CD4-positive, alpha-beta T cell treated with Interleukin-21 for 1 hour (primary cell): ENCODE results near the gene ARMC2.
A peak's percentile ranks its signal among the peaks of the same experiment; 100 is the strongest.
"Not testable (repeated sequence)": the region's sequence is repeated elsewhere in the genome, so short reads cannot be mapped to it uniquely, and the experiment has no call there.

Source experiments
- DNase-seq: peaks from one replicate; pipeline ENCODE4 v3.0.0-alpha.2; 2020

Gene ARMC2

GRCh38 chr6:108872575-108872974 is 24.4 kb downstream of the ARMC2 start:
- DNase-seq, result no peak

- DNase-seq, result no peak
These were observed 25.0 kb downstream of the ARMC2 start for GRCh38 chr6:108873251-108873650.

- DNase-seq, result no peak
These were observed 25.7 kb downstream of the ARMC2 start for GRCh38 chr6:108873971-108874370.

DNA sequence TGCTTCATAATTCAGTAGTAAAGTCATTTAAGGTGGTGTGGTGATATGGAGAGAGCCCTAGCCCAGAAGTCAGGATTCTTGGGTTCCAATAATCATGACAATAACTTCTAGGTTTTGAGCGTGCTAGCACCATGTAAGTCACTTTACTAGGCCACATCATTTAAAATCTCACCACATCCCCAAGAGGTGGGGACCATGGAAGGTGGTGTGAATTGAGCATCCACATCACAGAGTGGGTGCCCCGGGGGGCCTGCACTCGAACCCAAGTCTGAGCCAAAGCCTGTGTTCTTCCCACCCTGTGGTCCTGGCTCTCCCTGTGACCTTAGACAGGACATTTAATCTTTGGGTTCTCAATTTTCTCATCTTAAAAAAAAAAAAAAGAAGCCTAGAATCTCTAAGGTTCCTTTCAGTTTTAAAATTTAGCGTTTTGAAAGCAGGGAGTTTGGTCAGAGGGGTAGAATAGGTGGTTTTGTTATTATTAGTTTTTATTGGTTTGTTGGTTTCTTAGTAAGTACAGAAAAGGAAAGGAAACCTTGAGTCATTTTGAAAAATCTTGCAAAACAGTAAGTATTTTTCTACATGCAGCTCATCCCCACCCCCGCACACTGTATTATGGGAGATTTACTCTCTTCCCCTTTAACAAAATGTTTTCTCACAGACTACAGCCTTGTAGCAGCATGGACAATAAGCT is 26.4 kb downstream of the ARMC2 start:
- peak; percentile 45 for DNase-seq

DNA sequence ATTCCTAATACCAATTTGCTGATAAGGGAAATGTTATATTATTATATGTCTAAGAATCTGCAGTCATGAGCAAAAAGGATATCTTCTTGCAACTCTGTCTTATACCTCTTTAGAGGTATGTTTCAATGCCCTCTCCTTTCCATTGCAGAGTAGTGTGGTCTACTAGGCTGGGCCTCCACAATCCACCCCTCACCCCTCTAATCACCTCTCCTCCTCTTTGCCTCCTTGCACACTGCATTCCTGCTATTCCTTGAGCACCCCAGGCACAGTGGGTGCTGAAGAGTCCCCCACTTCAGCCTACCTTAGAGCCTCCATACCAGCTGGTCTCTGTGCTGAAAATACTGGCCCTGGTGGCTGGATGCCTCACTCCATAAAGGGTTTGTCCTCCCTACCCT is 26.9 kb downstream of the ARMC2 start:
- no peak for DNase-seq

DNA sequence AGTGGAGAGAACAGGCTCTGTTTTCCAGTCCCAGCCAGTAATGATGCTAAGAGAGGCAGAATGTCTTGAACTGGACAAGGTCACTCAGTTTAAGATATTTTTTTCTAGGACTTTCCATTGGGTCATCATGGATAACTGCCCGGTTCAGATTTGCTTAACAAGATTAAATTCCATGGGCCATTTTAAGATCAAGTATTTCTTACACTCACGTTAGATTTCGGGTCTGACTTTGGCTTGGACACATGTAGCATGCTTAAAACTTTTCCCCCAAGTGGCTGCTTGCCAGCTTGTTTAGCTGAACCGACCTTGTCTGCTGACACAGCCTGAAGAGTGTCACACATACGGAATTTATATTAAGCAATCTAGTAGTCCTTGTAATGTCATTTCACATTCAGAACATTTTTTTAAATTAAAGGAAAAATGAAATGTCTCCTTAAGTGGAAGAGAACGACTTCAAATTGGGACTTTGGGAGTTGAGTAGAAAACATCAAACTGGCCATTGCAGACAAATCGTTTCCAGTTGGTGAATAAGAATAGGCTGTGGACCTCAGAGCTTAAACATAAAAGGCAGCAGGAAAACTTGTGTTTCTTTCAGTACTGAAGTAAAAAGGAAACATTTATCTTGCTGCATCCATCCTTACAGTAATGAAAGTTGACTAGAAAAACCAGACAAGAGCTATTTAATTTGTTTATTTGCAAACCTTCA is 29.0 kb downstream of the ARMC2 start:
- no peak for DNase-seq

- DNase-seq, result no peak
These were observed 30.7 kb downstream of the ARMC2 start for GRCh38 chr6:108878942-108879341.

GRCh38 chr6:108883172-108883571 is 35.0 kb downstream of the ARMC2 start:
- no peak for DNase-seq

- DNase-seq, result no peak
These were observed 36.2 kb downstream of the ARMC2 start for GRCh38 chr6:108884211-108885059.

DNA sequence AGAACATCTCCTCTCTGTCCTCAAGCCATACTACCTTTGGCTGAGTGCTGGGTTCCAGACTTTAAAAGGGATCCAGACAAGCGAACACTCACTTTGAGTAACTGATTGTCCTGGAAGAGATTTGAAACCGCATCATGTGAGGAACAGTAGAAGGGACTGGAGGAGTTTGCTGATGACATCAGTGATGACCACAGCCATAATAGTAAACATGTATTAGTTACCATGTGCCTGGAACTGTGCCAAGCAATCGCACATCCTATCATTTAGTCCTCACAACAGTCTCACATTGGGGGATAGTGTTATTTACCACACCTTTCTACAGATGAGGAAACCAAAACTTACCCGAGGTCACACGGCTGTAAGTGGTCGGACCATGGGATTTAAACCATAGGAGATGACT is 39.8 kb downstream of the ARMC2 start:
- no peak for DNase-seq

GRCh38 chr6:108888745-108889144 is 40.5 kb downstream of the ARMC2 start:
- no peak for DNase-seq

GRCh38 chr6:108890898-108891297 is 42.7 kb downstream of the ARMC2 start:
- not testable (repeated sequence) for DNase-seq

DNA sequence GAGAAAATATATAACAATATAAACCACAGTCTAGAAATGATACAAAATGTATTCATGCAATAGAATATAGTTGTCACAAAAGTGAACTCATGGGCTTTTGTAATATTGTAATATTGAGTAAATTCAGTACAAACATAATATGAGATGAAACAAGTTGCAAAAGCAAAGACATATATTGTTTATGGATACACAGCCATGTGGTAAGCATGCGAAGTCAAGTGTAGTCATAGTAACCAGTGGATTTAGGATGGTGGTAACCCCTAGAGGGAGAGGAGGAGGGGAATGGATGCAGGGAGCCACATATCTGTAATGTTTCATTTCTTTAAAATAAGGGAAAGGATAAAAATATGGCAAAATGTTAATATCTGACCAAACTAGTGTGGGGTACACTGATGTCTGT is 47.3 kb downstream of the ARMC2 start:
- peak; percentile 24 for DNase-seq

- peak; percentile 74 for DNase-seq
These were observed 48.0 kb downstream of the ARMC2 start for GRCh38 chr6:108896111-108896661.

DNA sequence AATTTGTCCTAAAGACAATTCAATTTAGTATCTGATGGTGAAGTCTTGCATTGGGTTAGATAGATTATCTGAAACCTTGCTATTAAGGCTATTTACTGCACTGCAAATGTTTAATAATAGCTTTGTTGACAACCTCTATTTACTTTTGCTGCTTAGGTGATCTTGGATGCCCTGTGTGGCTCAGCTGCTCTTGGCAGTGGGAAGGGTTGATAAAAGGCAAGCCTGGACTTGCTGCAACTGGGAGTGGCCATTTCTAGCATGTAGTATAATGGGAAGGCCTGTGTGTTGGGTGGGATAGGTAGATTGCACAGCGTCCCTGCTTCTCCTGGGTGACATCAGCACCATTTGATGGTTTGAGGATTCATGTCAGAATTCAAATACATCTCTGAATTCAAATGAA is 49.1 kb downstream of the ARMC2 start:
- no peak for DNase-seq

- peak; percentile 16 for DNase-seq
These were observed 54.2 kb downstream of the ARMC2 start for GRCh38 chr6:108902382-108902792.

DNA sequence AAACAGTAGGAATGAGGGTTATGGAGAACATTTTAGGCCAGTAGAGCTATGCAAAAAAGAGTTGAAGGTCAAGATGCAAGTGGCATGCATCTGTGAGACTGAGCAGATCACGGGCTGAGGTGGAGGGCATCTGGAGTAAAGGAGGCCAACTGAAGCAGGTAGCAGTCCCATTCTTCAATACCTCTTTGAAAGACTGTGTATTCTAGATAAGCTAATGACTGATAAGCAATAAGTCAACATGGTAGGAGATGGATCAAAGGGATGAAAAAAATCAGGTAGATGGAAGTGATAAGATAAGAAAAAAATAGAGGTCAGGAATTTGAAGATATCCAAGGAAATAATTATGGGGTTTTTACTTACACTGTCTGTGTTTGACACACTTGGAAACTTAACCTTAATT is 55.6 kb downstream of the ARMC2 start:
- no peak for DNase-seq

DNA sequence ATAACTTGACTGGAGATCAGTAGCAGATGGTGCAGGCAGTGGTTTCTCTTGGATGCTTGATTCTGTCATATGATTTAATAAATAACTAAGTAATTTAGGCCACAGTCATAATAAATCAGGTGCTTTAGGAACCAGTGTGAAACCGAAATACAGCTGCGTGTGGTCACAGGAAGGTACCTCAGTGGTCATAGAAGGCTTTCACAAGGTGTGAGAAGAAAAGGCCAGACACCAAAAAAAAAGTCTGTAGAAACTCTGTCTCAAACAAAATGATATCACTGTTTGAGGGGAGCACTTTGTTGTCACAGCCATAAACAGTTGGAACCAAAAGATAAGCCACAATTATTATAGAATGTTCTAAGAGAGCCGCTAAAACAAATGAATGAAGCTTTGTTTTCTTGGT is 56.5 kb downstream of the ARMC2 start:
- DNase-seq, result no peak

- peak; percentile 45 for DNase-seq
These were observed 66.2 kb downstream of the ARMC2 start for GRCh38 chr6:108914235-108915022.

GRCh38 chr6:108915258-108915657 is 67.0 kb downstream of the ARMC2 start:
- DNase-seq, result no peak

DNA sequence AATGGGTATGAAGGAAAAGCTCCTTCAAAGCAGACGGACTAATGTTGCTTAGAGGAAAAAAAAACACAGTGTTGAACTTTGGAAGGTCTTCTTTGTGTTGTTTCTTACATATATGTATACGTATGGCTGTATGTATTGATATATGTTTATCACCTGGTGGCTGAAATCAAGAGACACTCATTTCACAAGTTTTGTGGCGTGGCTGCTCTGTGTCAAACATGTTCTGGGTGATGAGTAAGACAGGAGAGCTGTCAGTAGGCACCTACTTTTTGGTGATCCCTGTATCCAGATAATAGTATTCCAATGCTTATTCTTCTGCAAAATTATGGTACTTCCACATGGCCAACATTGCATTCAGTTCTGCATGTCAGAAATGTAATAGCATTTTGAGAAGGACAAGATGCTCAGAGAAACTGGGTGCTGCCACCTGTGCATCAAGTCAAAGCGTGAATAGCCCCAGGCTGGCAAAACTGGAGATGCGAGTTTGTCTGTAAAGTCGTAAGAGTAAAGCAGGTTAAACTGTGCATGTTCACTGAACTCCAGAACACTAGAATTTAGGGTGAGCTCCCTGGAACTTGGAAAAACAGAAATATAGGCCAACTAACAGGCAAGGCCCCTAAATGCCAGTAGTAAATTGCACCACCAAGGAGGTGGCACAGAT is 67.9 kb downstream of the ARMC2 start:
- no peak for DNase-seq

GRCh38 chr6:108920751-108921150 is 72.5 kb downstream of the ARMC2 start:
- no peak for DNase-seq
